Muscle of arm (tissue), 12 donors: ENCODE data around the gene MDGA2. TPM values are rescaled to one million over a fixed set of nuclear protein-coding genes. Genes with fewer than 3 reads are reported as not detected.

ENCODE experiments used
- DNase-seq: peaks from one replicate; pipeline ENCODE4 v3.0.0-alpha.2; 2013
- polyA plus RNA-seq, 12 donors: library from polyadenylated mRNA; unstranded; fragments of 120-200 nt; gene quantifications; one replicate each; pipeline ENCODE4 v1.2.1, GENCODE V29; 2013; ENCODE audit not compliant: insufficient read length in 12 of 12

MDGA2 gene
- polyA plus RNA-seq, 12 donors, result 0.19 to 0.66 (median 0.40) TPM; not detected in 2

GRCh38 chr14:47149326-47149725 lies 526.1 kb downstream of the MDGA2 start:
- no peak for DNase-seq

- no peak for DNase-seq
These were observed 526.7 kb downstream of the MDGA2 start for GRCh38 chr14:47148686-47149085.

GRCh38 chr14:47120645-47121044 lies 554.8 kb downstream of the MDGA2 start:
- DNase-seq, result no peak

- no peak for DNase-seq
These were observed 571.6 kb downstream of the MDGA2 start for GRCh38 chr14:47103771-47104170.

GRCh38 chr14:47102472-47102871 lies 572.9 kb downstream of the MDGA2 start:
- DNase-seq, result no peak

GRCh38 chr14:47085678-47086077 lies 589.7 kb downstream of the MDGA2 start:
- DNase-seq, result no peak

GRCh38 chr14:47065326-47065725 lies 610.1 kb downstream of the MDGA2 start:
- DNase-seq, result no peak

- no peak for DNase-seq
These were observed 615.4 kb downstream of the MDGA2 start for GRCh38 chr14:47060050-47060449.

GRCh38 chr14:47057364-47057763 lies 618.0 kb downstream of the MDGA2 start:
- no peak for DNase-seq

- DNase-seq, result no peak
These were observed 630.6 kb downstream of the MDGA2 start for GRCh38 chr14:47044841-47045240.

GRCh38 chr14:47040550-47040949 lies 634.9 kb downstream of the MDGA2 start:
- no peak for DNase-seq

- no peak for DNase-seq
These were observed 636.1 kb downstream of the MDGA2 start for GRCh38 chr14:47039336-47039735.

- no peak for DNase-seq
These were observed 652.7 kb downstream of the MDGA2 start for GRCh38 chr14:47022721-47023120.

- no peak for DNase-seq
These were observed 654.9 kb downstream of the MDGA2 start for GRCh38 chr14:47020500-47020899.

- DNase-seq, result no peak
These were observed 662.7 kb downstream of the MDGA2 start for GRCh38 chr14:47012533-47013280.

GRCh38 chr14:47009615-47010014 lies 665.8 kb downstream of the MDGA2 start:
- DNase-seq, result no peak

- DNase-seq, result no peak
These were observed 666.7 kb downstream of the MDGA2 start for GRCh38 chr14:47008732-47009131.

GRCh38 chr14:46999661-47000060 lies 675.7 kb downstream of the MDGA2 start:
- no peak for DNase-seq

- DNase-seq, result no peak
These were observed 685.8 kb downstream of the MDGA2 start for GRCh38 chr14:46989566-46989965.

GRCh38 chr14:46988312-46988711 lies 687.1 kb downstream of the MDGA2 start:
- DNase-seq, result no peak

GRCh38 chr14:46985529-46986380 lies 689.6 kb downstream of the MDGA2 start:
- no peak for DNase-seq

- DNase-seq, result no peak
These were observed 702.1 kb downstream of the MDGA2 start for GRCh38 chr14:46973295-46973694.

GRCh38 chr14:46964378-46964777 lies 711.0 kb downstream of the MDGA2 start:
- DNase-seq, result no peak
